HG02571 (cell line): ENCODE data around the gene PDLIM1.
A peak's percentile ranks its signal among the peaks of the same experiment; 100 is the strongest.

Source experiments
- ATAC-seq: cut with Tn5 transposase; IDR thresholded peaks from one replicate; pipeline ENCODE4 v1.9.1; 2021; ENCODE audit warnings: mild to moderate bottlenecking, moderate library complexity; ENCODE audit not compliant: unreplicated experiment

The PDLIM1 gene

DNA sequence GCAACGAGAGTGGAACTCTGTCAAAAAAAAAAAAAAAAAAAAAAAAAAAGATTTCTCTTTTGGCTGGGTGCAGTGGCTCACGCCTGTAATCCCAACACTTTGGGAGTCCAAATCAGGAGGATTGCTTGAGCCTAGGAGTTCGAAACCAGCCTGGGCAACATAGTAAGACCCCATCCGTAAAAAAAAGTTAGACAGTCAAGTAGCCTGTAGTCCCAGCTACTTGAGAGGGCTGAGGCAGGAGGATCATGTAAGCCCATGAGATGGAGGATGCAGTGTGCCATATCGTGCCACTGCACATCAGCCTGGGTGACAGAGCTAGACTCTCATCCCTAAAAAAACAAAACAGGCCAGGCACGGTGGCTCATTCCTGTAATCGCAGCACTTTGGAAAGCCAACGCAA is 25.2 kb downstream of the PDLIM1 start:
- ATAC-seq = no peak

- no peak for ATAC-seq
These were observed 26.4 kb downstream of the PDLIM1 start for GRCh38 chr10:95264227-95265051.

- no peak for ATAC-seq
These were observed 27.0 kb downstream of the PDLIM1 start for GRCh38 chr10:95263864-95264226.

DNA sequence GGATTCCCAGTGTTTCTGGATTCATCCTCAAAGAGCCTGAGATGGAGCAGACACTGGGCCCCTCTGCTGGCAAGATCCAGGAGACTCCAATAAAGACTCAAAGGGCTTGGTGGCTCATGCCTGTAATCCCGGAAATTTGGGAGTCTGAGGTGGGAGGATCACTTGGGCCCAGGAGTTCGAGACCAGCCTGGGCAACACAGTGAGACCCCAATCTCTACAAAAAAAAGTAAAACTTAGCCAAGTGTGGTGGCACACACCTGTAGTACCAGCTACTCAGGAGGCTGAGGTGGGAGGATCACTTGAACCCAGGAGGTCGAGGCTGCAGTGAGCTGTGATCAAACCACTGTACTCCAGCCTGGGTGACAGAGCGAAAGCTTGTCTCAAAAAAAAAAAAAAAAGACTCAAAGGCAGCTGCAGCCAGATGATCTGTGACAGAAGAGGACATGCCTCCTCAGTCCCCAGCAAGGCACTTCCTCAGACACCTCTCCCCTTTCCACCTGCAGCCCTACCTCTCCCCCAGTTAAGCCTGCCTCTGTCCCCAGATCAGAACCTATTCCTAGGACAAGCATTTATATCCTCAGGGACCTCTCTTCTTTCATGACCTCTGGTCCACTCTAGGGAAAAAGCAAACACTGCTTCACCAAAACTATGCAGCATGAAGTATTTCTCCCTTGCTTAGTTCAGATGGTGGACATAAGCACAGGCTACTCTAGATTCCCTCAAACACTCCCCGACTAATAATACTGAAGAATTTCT is 27.9 kb downstream of the PDLIM1 start:
- no peak for ATAC-seq

DNA sequence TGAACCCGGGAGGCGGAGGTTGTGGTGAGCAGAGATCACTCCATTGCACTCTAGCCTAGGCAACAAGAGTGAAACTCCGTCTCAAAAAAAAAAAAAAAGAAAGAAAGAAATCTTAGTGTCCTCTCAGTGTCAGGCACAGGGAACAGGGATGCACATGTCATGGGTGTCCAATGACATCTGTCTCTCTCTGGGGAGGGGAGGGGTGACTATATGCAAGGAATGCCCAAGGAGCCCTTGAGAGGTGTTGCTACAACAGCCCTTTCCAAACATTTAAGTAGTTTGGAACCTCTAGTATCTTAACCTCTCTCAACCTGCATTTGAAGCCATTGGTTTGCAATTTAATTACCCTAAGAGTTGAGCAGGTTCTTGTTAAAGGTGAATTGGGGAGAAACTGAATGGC is 28.9 kb downstream of the PDLIM1 start:
- ATAC-seq = no peak

DNA sequence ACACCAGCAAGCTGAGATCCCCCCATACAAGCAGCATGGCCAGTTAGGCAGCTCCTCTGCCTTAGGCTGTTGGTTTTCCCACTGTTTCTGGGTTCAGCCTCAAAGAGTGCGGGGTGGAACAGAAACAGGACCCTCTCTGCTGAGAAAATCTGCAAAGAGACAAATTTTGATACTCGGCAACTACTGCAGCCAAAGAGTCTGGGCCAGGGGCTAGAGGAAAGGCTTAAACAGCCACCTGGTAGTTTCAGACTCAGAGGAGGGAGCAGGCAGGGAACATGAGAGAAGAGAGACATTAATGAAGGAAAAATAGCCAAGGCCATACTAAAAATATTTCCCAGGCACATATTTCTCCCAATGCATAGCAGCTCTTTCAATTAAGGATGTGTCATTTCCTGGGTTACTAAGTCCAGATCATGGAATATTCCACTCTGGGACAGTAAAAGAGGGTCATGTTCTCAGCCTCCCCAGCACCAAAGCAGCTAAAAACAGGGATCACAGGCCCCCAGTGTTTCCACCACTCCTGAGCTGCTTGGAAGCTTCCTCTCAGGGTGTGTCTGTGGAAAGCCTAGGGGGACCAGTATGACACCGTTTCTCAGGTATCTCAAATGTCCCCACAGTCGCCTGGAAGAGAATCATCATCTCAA is 29.8 kb downstream of the PDLIM1 start:
- ATAC-seq = no peak

DNA sequence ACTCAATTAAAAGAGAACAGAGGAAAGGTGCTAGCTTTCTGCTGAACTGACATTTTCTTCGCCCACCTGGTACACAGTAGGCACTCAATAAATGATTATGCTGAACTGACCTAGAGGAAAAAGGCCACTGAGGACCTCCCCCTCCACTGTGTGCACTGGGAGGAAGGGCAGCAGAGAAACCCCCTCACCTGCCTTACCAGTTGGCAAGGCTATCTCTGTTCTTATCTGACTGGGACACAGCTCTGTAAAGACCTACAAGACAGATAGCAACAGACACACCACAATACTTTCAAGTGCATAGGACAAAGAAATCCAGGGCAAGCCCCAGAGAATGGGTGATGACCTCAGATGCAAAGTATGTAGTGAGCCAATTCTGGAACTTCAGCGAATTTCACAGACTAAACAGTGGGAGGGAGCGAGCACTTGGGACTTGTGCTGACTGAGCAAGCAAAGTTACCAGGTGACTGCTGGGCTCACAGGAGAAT is 30.4 kb downstream of the PDLIM1 start:
- peak; percentile 79 for ATAC-seq

DNA sequence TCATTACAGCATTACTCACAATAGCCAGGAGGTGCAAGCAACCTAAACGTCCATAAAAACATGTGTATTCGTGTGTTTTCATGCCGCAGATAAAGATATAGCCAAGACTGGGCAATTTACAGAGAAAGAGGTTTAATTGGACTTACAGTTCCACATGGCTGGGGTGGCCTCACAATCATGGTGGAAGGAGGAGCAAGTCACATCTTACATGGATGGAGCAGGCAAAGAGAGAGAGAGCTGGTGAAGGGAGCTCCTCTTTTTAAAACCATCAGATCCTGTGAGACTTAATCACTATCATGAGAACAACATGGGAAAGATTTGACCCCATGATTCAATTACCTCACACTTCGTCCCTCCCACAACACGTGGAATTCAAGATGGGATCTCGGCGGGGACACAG is 33.0 kb downstream of the PDLIM1 start:
- no peak for ATAC-seq

DNA sequence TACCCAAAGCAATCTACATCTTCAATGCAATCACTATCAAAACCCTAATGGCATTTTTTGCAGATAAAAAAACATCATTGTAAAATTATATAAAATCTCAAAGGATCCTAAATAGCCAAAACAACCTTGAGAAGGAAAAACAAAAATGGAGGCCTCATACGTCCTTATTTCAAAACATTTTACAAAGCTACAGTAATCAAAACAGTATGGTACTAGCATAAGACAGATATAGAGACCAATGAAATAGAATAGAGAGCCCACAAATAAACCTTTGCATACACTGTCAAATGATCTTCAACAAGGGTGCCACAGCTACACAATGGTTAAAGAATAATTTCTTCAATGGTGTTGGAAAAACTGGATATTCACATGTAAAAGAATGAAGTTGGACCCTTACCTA is 34.5 kb downstream of the PDLIM1 start:
- ATAC-seq = no peak

DNA sequence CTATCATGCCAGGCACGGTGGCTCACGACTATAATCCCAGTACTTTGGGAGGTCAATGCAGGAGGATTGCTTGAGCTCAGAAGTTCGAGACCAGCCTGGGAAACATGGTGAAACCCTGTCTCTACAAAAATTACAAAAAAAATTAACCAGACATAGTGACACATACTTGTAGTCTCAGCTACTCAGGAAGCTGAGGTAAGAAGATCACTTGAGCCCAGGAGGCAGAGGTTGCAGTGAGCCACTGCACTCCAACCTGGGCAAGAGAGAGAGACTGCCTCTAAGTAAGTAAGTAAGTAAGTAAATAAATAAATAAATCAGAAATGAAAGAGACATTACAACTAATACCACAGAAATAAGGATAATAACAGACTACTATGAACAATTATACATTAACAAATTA is 36.2 kb downstream of the PDLIM1 start:
- no peak for ATAC-seq

GRCh38 chr10:95253686-95254085 is 37.1 kb downstream of the PDLIM1 start:
- ATAC-seq = no peak

DNA sequence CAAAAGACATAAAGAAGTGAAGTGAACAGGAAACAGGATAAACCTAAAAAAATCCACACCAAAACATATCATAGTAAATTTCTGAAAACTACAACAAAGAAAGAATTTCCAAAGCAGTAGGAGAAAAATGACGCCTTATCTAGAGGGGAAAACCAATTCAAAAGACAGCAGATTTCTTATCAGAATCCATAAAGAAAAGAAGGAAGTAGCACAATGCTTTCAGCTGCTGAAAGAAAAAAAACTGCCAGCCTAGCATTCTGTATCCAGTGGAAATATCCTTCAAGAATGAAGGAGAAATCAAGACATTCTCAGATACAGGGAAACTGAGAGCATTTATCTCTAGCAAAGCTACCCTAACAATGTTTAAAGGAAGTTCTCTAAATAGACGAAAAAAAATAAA is 37.8 kb downstream of the PDLIM1 start:
- ATAC-seq = no peak

DNA sequence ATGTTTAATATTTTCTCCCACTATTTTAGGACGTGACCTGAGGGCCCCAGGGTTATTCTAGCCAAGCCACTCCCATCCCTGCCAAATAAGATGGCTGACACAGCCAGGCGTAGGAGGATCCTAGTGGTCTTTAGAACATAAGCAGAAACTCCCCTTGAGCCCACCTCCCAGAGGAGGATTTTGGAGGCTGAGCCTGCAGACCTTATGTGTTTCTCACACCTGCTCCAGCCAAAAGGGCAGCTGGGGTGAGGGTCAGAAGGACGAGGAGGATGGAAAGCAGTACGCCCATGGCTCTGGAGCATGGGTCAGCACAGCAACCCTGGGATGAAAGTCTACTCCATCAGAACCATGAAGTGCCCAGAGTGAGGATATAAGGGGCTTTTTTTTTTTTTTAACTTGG is 39.9 kb downstream of the PDLIM1 start:
- ATAC-seq = no peak

- ATAC-seq = no peak
These were observed 41.3 kb downstream of the PDLIM1 start for GRCh38 chr10:95249467-95249866.

- no peak for ATAC-seq
These were observed 41.8 kb downstream of the PDLIM1 start for GRCh38 chr10:95248989-95249388.

- no peak for ATAC-seq
These were observed 42.8 kb downstream of the PDLIM1 start for GRCh38 chr10:95247881-95248583.

- ATAC-seq = no peak
These were observed 43.5 kb downstream of the PDLIM1 start for GRCh38 chr10:95247200-95247880.

GRCh38 chr10:95246582-95247051 is 44.2 kb downstream of the PDLIM1 start:
- no peak for ATAC-seq

DNA sequence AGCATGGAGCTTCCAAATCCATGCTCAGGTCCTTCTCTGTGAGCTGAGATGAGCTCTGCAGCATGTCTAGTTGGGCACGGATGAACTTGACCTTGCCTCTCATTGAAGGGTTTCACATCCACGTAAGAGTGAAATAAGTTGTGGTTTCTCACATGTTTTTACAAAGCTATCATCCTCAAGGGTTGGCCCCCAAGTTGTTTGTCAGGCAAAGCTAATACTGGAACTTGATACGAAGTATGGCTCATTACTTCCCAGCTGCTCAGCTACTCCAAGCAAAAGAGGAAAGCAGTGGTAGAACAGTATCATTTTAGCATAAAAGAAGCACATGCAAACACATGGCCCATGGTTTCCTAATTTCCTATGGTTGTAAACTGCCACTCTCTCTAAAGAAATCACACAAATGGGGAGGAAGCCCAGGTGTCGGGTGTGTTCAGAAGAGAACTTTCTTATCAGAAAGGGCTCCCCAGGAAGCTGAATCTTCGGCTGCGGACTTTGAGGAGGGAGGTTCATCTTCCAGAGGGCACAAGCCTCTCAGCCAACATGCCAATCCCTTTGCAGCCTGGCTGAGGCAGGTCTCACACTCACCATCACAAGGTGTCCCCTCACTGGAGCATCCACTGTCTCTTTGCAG is 45.3 kb downstream of the PDLIM1 start:
- peak; percentile 87 for ATAC-seq

DNA sequence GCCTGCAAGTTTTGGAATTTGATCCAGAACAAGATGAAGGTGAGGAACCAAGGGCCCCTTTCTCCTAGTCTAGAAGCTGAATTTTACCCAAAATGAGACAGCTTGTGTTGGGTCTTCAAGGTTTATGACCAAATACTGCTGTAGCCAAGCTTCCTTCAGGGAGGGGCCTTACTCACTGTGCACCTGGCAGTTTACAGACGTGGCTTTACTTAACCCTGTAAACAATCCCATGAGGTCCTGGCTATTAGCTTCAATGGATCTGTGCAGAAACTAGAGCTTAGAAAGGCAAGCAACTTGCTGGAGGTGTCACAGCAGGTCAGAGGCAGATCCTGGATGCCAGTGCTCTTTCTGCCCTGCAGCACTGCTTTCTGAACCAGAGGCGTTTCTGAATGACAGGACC is 46.7 kb downstream of the PDLIM1 start:
- ATAC-seq = no peak
